Liver (tissue), 9 donors: Measurements from ENCODE around the gene VGLL2. TPM values are rescaled to one million over a fixed set of nuclear protein-coding genes. Genes with fewer than 3 reads are reported as not detected.

ENCODE experiments used
- DNase-seq: peaks from one replicate; pipeline ENCODE4 v3.0.0-alpha.2; 2017; ENCODE audit warnings: low spot score
- H3K27ac ChIP-seq, 2 donors: one replicate each; pipeline ENCODE4 v1.7.0; 2013; ENCODE audit warnings: inconsistent platforms in 2 of 2, low read length in 2 of 2, control low read depth in 1 of 2, low read depth in 1 of 2, mild to moderate bottlenecking in 1 of 2
- H3K27me3 ChIP-seq, 4 donors: one replicate each; pipeline versions ENCODE4 v1.6.1 to v1.7.0; 2013; ENCODE audit warnings: low read length in 3 of 4, inconsistent platforms in 1 of 4, mild to moderate bottlenecking in 1 of 4, moderate library complexity in 1 of 4; ENCODE audit not compliant: control insufficient read depth in 4 of 4, insufficient read depth in 4 of 4
- H3K36me3 ChIP-seq, 4 donors: one replicate each; pipeline versions ENCODE4 v1.6.1 to v1.7.0; 2013; ENCODE audit warnings: low read length in 3 of 4, mild to moderate bottlenecking in 3 of 4, low read depth in 1 of 4, moderate library complexity in 1 of 4; ENCODE audit not compliant: control insufficient read depth in 4 of 4, insufficient read depth in 3 of 4
- H3K4me1 ChIP-seq, 4 donors: one replicate each; pipeline versions ENCODE4 v1.6.1 to v1.7.0; 2013; ENCODE audit warnings: low read length in 3 of 4, mild to moderate bottlenecking in 3 of 4, moderate library complexity in 1 of 4; ENCODE audit not compliant: control insufficient read depth in 4 of 4, insufficient read depth in 4 of 4
- H3K4me3 ChIP-seq, 3 donors: one replicate each; pipeline versions ENCODE4 v1.6.1 to v1.7.0; 2013; ENCODE audit warnings: low read length in 3 of 3, control low read depth in 1 of 3, low read depth in 1 of 3, mild to moderate bottlenecking in 1 of 3
- H3K9ac ChIP-seq, 2 donors: one replicate each; pipeline ENCODE4 v1.7.0; 2013; ENCODE audit warnings: low read length in 2 of 2, mild to moderate bottlenecking in 2 of 2, moderate library complexity in 2 of 2, control low read depth in 1 of 2, low read depth in 1 of 2
- H3K9me3 ChIP-seq, 4 donors: one replicate each; pipeline versions ENCODE4 v1.6.1 to v1.7.0; 2013; ENCODE audit warnings: low read length in 3 of 4; ENCODE audit not compliant: control insufficient read depth in 4 of 4
- ATF3 ChIP-seq: IDR thresholded peaks from 2 replicates; pipeline ENCODE4 v1.6.1; 2016; ENCODE audit warnings: antibody characterized with exemption
- CTCF ChIP-seq: fragments of 150-350 bp; IDR thresholded peaks from 2 replicates; pipeline ENCODE4 v1.5.1; 2017; ENCODE audit warnings: improper control_type of control experiment, low read depth, low read length; ENCODE audit not compliant: missing input control
- EGR1 ChIP-seq, 2 donors: IDR thresholded peaks; 2 replicates each; pipeline ENCODE4 v1.6.1; 2016 to 2018; ENCODE audit warnings: antibody characterized with exemption in 2 of 2, low read depth in 2 of 2
- FOXA1 ChIP-seq: IDR thresholded peaks from 2 replicates; pipeline ENCODE4 v1.6.1; 2016; ENCODE audit warnings: antibody characterized with exemption
- FOXA2 ChIP-seq: IDR thresholded peaks from 2 replicates; pipeline ENCODE4 v1.6.1; 2016; ENCODE audit warnings: antibody characterized with exemption
- GABPA ChIP-seq, 2 donors: IDR thresholded peaks in 1 of 2; conservative IDR thresholded peaks in 1 of 2; 2 replicates each; pipeline ENCODE4 v1.6.1; 2016; ENCODE audit warnings: antibody characterized with exemption in 2 of 2, mild to moderate bottlenecking in 1 of 2, moderate library complexity in 1 of 2
- HNF4A ChIP-seq, 2 donors: conservative IDR thresholded peaks; 2 replicates each; pipeline ENCODE4 v1.6.1; 2016; ENCODE audit warnings: antibody characterized with exemption in 2 of 2, mild to moderate bottlenecking in 2 of 2
- HNF4G ChIP-seq: IDR thresholded peaks from 2 replicates; pipeline ENCODE4 v1.6.1; 2016; ENCODE audit warnings: antibody characterized with exemption
- JUND ChIP-seq, 2 donors: IDR thresholded peaks; 2 replicates each; pipeline ENCODE4 v1.6.1; 2016; ENCODE audit warnings: antibody characterized with exemption in 2 of 2
- MAX ChIP-seq: IDR thresholded peaks from 2 replicates; pipeline ENCODE4 v1.6.1; 2016; ENCODE audit warnings: antibody characterized with exemption
- NR2F2 ChIP-seq: IDR thresholded peaks from 2 replicates; pipeline ENCODE4 v1.6.1; 2016; ENCODE audit warnings: antibody characterized with exemption
- RAD21 ChIP-seq, 2 donors: IDR thresholded peaks; 2 replicates each; pipeline ENCODE4 v1.6.1; 2016; ENCODE audit warnings: antibody characterized with exemption in 2 of 2, mild to moderate bottlenecking in 2 of 2
- SP1 ChIP-seq: IDR thresholded peaks from 2 replicates; pipeline ENCODE4 v1.6.1; 2018; ENCODE audit warnings: antibody characterized with exemption, mild to moderate bottlenecking
- TAF1 ChIP-seq: conservative IDR thresholded peaks from 2 replicates; pipeline ENCODE4 v1.6.1; 2016; ENCODE audit warnings: antibody characterized with exemption, mild to moderate bottlenecking
- YY1 ChIP-seq: IDR thresholded peaks from 2 replicates; pipeline ENCODE4 v1.6.1; 2016; ENCODE audit warnings: antibody characterized with exemption, mild to moderate bottlenecking
- WGBS: extraction: QIAGEN DNeasy Blood & Tissue Kit; methylation state at CpG from one replicate; pipeline ENCODE4 v1.1.7; 2013; 5-methylcytosine and 5-hydroxymethylcytosine counted together
- polyA plus RNA-seq, 2 donors: library from polyadenylated mRNA; stranded (reverse) in 1 of 2; unstranded in 1 of 2; fragments of 200-250 nt in 1 of 2; fragments of >200 nt in 1 of 2; fragmentation: Nextera tagmentation in 1 of 2; extraction: Ambion mirVana in 1 of 2; gene quantifications; one replicate each; pipeline versions ENCODE4 v1.2.1 to v1.2.3, GENCODE V29; 2013 to 2015
- total RNA-seq, 2 donors: library from RNA; depleted of rRNA; stranded (reverse); fragments of >200 nt; gene quantifications; one replicate each; pipeline ENCODE4 v1.2.3, GENCODE V29; 2014
- TF ChIP-seq, protein P1 (sequence below): IDR thresholded peaks from 2 replicates; pipeline ENCODE4 v1.6.1; 2016; ENCODE audit warnings: antibody characterized with exemption
- TF ChIP-seq, protein P2 (sequence below): IDR thresholded peaks from 2 replicates; pipeline ENCODE4 v1.6.1; 2016; ENCODE audit warnings: antibody characterized with exemption, mild to moderate bottlenecking
- donor health status: healthy.
- donor health status: healthy.
- donor health status: healthy.
- donor health status: healthy.
- donor health status: healthy.

The VGLL2 gene
- total and polyA plus RNA-seq, 4 donors, result not detected

DNA sequence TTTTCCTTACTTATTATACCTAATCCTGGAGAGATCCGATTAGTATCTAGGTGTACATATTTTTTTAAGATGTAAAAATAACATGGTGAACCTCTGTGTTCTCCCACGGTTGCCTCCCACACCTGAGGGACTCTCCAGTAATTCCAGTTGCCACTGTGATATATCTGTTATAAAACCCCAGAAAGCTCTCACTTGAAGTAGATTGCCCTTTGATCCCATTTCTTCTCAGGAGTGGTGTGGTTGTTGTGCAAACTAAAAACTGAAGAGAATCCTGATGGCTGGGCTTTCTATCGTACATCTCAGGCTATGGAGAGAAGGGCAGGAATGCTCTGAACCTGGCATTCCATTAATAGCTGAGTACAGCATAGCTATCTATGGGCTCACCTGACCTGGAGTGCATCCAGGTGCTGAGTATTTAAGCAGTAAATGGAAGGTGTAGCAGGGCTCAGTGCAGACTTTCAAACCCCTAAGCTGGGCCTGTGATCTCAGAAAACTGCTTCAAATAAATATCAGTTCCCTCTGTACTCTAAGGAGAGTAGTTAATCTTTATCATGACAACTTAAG, 41.0 kb downstream of the VGLL2 start:
- H3K9ac ChIP-seq, result no peak overlapping the region
- H3K4me1 ChIP-seq, result no peaks in the 10 kb centered on the region
- no peak overlapping the region for H3K4me3 ChIP-seq
- 72% methylated on average over 3 of the region's 3 CpGs for WGBS
- DNase-seq, result no peak
- no peaks in the 10 kb centered on the region for H3K9me3 ChIP-seq
- H3K36me3 ChIP-seq, result no peaks in the 10 kb centered on the region
- no peak overlapping the region for H3K27ac ChIP-seq
- peaks cover 0 to 6% (median 0%) of the 10 kb centered on the region in 4 donors for H3K27me3 ChIP-seq
- no peak for TF ChIP-seq SP1
- TF ChIP-seq, protein P1, sequence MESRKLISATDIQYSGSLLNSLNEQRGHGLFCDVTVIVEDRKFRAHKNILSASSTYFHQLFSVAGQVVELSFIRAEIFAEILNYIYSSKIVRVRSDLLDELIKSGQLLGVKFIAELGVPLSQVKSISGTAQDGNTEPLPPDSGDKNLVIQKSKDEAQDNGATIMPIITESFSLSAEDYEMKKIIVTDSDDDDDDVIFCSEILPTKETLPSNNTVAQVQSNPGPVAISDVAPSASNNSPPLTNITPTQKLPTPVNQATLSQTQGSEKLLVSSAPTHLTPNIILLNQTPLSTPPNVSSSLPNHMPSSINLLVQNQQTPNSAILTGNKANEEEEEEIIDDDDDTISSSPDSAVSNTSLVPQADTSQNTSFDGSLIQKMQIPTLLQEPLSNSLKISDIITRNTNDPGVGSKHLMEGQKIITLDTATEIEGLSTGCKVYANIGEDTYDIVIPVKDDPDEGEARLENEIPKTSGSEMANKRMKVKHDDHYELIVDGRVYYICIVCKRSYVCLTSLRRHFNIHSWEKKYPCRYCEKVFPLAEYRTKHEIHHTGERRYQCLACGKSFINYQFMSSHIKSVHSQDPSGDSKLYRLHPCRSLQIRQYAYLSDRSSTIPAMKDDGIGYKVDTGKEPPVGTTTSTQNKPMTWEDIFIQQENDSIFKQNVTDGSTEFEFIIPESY, result no peak
- no peak for TF ChIP-seq HNF4G
- no peak for TF ChIP-seq ATF3
- no peak for TF ChIP-seq FOXA2
- no peak for TF ChIP-seq YY1
- TF ChIP-seq TAF1, result no peak
- no peak for TF ChIP-seq JUND (IDR thresholded peaks at IDR 0.05)

- no peaks in the 10 kb centered on the region for H3K4me1 ChIP-seq
- H3K27ac ChIP-seq, result no peak overlapping the region
- peaks cover 0 to 14% (median 0%) of the 10 kb centered on the region in 4 donors for H3K27me3 ChIP-seq
- H3K9me3 ChIP-seq, result no peaks in the 10 kb centered on the region
- no peak for DNase-seq
- no peak for TF ChIP-seq NR2F2
- no peak for TF ChIP-seq ATF3
- TF ChIP-seq GABPA (IDR thresholded peaks at IDR 0.05 in 1 of 2, conservative IDR thresholded peaks at IDR 0.05 in 1 of 2), result no peak
- no peak for TF ChIP-seq YY1
- TF ChIP-seq JUND (IDR thresholded peaks at IDR 0.05), result no peak
- no peak for TF ChIP-seq TAF1
- no peak for TF ChIP-seq MAX
- no peak for TF ChIP-seq SP1
- TF ChIP-seq FOXA1, result no peak
- no peak for TF ChIP-seq CTCF
- TF ChIP-seq HNF4A (conservative IDR thresholded peaks at IDR 0.05), result no peak
- no peak for TF ChIP-seq RAD21 (IDR thresholded peaks at IDR 0.05)
- TF ChIP-seq, protein P1, result no peak
- TF ChIP-seq, protein P2, sequence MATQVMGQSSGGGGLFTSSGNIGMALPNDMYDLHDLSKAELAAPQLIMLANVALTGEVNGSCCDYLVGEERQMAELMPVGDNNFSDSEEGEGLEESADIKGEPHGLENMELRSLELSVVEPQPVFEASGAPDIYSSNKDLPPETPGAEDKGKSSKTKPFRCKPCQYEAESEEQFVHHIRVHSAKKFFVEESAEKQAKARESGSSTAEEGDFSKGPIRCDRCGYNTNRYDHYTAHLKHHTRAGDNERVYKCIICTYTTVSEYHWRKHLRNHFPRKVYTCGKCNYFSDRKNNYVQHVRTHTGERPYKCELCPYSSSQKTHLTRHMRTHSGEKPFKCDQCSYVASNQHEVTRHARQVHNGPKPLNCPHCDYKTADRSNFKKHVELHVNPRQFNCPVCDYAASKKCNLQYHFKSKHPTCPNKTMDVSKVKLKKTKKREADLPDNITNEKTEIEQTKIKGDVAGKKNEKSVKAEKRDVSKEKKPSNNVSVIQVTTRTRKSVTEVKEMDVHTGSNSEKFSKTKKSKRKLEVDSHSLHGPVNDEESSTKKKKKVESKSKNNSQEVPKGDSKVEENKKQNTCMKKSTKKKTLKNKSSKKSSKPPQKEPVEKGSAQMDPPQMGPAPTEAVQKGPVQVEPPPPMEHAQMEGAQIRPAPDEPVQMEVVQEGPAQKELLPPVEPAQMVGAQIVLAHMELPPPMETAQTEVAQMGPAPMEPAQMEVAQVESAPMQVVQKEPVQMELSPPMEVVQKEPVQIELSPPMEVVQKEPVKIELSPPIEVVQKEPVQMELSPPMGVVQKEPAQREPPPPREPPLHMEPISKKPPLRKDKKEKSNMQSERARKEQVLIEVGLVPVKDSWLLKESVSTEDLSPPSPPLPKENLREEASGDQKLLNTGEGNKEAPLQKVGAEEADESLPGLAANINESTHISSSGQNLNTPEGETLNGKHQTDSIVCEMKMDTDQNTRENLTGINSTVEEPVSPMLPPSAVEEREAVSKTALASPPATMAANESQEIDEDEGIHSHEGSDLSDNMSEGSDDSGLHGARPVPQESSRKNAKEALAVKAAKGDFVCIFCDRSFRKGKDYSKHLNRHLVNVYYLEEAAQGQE, result no peak
- TF ChIP-seq EGR1 (IDR thresholded peaks at IDR 0.05; ENCODE audit: low read depth in 2 of 2), result no peak
- WGBS, result 94% methylated on average over 3 of the region's 3 CpGs
- H3K4me3 ChIP-seq, result no peak overlapping the region
- no peak overlapping the region for H3K9ac ChIP-seq
- no peaks in the 10 kb centered on the region for H3K36me3 ChIP-seq
Measured at GRCh38 chr6:117307655-117308054, 42.3 kb downstream of the VGLL2 start.
